HG03175 (cell line): ENCODE data around the gene FN1.
"Not testable (repeated sequence)": the region's sequence is repeated elsewhere in the genome, so short reads cannot be mapped to it uniquely, and the experiment has no call there.

ENCODE experiments used
- ATAC-seq: cut with Tn5 transposase; IDR thresholded peaks from one replicate; pipeline ENCODE4 v1.9.1; 2021; ENCODE audit warnings: mild to moderate bottlenecking, moderate library complexity; ENCODE audit not compliant: unreplicated experiment

Gene FN1

DNA sequence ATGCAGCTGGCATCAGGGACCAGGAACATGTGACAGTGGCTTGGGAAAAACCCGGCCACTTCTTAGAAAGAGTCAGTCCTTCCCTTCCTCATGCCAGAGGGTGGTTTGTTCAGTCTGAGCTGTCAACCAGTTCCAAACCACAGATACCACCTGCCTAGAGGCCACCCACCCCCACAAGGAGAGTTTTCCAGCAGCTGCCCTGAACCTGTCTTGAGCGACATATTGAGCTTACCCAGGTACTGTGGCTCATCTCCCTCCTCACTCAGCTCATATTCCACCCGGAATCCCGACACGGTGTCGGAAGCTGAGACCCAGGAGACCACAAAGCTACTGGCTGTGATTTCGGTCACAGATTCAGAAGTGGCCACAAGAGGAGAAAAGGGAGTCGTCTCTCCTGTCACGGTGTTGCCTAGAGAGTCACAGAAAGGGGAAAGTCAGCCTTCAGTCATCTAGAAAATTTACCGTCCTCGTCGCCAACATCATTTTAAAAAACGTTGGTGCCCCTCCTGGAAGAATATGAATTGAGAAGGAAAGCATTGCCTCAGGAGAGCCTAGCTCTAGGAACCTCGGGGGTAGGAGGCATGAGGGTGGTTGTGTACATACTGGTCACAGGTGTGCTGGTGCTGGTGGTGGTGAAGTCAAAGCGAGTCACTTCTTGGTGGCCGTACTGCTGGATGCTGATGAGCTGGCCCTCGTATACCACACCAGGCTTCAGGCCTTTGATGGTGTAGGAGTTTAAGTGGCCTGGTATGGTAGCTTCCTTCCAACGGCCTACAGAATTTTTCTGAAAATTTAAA lies 26.3 kb downstream of the FN1 start:
- ATAC-seq, result no peak

DNA sequence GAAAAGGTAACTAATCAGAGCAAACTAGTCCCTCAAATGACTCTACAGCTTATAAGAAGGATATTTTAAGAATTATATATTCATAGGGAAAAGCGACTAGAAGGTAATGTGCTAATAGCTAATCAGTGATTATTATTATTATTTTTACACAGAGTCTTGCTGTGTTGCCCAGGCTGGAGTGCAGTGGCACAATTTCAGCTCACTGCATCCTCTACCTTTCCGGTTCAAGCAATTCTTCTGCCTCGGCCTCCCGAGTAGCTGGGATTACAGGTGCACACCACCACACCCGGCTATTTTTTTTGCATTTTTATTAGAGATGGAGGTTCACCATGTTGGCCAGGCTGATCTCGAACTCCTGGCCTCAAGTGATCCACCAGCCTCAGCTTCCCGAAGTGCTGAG lies 27.4 kb downstream of the FN1 start:
- ATAC-seq, result not testable (repeated sequence)

DNA sequence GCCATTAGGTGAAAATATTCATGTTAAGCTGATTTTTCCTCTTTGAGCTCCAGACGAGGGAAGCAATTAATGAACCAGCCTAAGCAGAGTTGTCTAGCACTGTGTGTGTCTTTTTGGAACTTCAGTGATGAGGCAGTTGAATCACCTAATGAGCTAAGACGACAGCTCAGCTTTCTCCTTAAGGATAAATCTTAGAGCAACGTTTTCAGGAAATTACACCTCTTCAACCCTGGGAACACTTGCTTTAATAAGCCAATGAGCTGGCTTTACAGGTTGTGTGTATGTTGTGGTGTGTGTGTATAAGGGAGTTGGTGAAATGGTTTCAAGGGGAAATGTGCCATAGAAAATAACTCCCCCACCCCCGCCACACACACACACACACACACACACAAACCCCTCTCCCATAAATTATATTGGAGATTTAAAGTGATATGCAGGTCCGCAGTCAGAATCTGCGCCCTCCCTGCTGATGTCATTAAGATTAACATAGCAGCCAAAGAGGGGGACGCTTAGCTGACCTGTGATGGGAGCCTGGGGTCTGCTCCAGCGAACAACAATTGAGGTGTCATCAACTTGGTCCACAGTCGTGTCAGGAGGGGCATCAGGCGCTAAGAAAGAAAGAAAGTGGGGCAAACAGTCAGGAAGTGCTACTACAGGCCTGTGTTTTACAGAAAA lies 28.1 kb downstream of the FN1 start:
- ATAC-seq, result no peak

DNA sequence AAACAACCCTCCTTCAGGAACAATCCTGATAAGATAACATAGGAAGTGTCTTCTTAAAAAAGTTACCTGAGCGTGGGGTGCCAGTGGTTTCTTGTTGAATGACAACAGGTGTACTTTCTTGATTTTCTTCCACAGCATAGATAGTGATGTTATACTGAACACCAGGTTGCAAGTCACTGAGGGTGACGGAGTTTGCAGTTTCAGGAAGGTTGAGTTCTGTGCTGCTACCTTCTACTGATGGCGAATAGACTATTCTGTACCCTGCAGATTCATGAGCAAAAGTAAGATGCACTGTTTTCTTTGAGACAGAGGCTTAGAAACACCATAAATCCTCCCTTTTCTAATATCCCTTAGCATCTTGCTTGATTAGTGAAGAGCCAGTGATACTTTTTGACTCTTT lies 28.8 kb downstream of the FN1 start:
- no peak for ATAC-seq

DNA sequence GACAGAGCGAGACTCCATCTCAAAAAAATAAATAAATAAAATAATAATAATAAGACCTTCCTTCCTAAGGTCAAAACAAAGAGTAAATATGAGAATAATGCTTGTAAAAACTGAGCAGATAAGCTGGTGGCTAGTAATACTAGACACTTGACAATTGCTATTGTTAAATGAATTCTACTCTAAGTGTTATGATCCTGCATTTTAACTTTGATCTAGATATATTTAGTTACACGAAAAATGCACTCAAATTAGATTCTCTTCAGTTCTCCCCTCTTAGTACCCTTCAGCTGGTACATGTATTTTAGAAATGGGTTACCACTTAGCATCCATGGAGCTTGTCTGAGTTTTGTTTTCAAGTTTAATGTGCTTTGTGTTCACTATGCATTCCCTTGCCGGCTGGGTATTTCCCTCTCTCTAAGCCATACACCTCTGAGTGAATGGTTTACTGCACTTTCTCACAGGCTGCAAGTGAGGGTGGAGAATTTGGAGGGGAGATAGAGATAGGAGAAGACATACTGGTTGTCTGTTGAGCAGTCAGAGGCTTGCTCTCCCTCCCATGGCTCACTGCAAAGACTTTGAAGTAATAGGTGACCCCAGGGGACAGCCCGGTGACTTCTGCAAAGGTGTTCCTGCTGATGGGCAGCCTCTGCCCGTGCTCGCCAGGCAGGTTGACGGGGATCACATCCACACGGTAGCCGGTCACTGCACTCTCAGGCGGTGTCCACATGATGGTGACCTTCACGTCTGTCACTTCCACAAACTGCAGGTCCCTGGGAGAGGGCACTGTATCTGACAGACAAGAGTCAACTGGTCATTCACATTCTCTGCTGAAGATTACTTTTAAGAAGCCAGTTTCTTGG lies 29.9 kb downstream of the FN1 start:
- no peak for ATAC-seq

DNA sequence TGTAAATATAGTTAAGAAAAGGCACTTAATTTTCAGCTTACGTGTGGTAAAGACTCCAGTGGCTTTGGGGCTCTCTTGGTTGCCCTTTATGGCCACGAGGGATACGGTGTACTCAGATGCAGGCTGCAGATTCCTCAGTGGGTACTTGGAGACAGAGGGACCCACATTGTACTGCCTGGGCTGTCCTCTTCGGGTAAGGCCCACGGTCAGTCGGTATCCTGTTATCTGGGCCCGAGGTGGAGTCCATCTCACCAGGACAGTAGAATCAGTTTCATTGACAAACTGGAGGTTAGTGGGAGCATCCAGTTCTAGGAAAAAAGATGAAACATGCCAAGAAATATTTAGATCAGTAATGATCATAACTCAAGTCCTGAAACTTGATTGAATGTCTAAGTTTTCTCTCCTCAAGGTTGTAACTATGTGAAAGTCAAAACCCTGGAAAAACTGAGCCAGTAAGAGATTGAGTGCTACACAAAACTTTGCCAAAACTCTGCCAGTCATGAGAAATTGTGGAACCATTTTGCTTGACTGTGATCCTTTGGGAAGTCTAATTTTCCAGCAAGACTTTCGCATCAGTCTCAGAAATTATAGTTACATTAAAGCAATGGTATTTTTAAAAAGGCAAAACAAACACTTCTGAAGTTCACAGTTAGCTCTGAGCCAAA lies 31.4 kb downstream of the FN1 start:
- no peak for ATAC-seq

DNA sequence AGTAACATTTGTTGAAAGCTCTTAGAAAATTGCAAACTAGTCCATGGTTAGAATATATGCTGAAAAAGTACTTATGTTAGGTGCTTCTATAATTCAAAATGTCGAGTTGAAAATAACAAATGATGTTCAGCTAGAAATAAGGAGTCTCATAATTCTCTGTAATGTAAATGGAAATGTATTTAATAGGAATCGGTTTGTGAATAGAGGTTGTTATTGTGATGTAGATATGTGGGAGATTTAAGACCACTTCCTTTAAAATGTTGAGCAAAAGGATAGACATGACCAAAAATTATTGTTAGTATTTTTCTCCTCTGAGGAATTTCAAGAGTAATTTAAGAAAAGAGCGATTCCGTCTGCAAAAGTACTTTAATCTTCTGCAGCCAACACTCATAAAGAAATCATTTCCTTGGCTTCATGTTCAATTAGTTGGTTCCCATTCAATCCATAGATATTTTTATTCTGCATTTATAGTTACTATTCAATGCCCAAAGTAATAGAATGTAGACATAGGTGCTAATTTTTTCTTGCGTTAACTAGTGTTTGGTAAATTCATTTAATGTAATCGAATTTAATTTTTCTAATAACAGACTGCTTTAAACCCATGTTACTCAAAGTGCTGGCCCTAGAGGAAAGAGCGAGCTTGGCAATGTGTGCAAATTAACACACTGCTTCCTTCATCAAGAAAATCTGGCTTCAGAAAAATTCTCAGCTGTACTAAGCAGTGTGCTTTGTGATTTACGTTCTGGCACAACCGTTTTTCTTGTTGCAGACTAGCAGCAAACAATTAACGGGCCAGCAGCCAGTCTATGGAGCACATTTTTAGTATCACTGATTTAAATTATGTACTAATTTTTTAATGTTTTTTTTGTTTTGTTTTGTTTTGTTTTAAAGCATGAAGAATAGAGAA lies 32.2 kb downstream of the FN1 start:
- no peak for ATAC-seq

DNA sequence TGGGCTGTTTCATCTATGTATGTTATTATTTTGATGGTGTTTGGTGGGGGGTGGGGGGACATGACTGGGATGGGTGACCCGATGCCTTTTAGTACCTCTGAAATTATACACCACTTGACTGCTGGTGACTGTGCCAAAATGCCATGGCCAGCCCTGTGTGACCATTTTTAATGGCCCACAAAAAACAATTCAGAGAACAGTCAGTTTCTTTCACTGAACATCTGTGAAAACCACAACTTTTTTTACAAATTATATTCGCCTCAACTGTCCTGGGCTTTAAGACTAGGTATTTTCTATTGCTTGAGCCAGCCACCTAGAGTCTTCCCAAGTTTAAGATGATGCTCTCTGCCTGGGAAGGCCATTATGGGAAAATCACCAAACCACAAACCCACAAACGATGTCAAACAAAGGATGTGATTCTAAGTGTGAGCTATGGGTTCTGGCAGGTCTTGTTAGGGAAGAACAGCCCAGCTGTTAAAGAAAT lies 33.9 kb downstream of the FN1 start:
- ATAC-seq, result no peak

DNA sequence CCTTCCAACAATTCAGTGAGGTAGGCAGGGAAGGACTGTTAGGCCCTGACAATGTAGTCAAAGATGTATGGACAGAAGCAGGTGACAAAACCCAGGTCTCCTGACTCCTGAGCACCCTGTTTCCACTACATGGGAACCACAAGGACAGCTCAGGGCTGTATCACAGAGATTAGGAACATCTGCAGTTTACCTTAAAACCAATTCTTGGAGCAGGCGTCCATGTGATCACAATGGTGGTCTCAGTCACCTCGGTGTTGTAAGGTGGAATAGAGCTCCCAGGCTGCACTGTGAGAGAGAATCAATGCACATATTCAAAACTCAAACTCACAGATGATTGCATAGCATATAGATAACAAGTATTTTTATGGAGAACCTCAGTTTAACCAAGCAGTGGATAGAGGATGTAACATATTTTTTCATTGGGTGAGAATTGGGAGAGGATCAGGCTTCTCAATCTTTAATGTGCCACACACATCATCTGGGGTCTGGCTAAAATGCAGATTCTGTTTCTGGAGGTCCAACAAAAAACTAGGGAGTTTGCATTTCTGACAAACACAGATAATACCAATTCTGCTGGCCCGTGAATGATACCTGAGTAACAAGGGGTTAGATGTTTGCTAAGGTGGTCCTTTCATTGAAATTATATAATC lies 36.7 kb downstream of the FN1 start:
- no peak for ATAC-seq

DNA sequence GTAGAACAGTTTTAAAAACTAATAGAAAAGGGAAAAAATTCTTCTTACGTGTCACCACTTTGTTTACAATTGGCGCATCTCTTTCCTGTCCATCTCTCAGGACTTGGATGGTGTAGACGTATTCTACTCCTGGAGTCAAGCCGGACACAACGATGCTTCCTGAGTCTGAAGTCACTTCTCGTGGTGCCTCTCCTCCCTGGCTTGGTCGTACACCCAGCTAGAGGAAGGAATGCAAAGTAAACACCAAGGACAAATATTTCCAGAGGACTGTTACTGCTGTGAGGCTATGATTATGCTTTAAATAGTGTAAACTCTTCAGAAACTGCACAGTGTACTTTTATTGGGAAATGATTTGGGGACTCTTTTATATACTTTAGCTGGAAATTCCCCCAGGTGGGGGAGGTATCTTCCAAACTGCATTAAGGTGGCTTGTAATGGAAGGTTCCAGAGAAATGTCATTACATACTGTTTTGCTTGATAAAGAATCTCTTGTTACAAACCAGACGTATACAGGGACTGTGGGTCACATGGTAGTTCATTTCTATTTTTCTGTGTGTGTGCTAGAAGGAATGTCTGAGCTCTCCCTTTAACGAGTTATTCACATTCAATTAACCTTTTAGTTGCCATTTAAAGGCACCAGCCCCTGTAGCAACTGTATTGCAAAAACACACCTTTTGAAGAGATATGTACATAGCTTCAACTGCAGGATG lies 38.1 kb downstream of the FN1 start:
- no peak for ATAC-seq

DNA sequence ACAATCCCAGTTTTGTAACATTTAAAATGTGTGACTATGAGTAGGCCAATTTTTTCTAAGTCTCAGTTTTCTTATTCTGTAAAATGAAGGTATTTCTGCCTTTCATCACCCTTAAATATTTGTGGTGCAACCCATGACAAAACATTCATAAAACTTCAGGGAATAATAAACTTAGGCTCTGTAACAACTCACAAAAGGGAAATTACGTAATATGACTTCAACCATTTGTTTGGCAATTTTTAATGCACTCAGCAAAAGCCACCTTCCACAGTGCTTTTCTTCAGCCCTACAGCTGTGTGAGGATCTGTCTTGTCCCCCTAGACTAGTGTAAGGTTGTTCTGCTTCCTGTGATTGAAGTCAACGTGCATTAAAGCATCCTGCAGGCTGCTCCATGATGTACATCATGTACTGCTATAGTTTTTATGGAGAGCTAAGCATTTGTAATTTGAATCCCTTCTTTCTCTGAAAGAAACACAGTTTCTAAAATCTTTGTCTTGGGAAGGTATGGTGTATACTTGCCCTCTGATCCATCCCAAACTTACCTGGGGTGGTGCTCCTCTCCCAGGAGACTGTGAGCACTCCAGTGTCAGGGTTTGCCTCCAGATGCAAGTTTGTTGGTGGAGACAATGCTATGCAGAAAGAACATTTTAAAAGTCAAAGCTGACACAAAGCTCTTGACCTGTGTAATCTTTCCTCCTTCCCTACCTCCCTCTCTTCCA lies 39.1 kb downstream of the FN1 start:
- ATAC-seq, result no peak

DNA sequence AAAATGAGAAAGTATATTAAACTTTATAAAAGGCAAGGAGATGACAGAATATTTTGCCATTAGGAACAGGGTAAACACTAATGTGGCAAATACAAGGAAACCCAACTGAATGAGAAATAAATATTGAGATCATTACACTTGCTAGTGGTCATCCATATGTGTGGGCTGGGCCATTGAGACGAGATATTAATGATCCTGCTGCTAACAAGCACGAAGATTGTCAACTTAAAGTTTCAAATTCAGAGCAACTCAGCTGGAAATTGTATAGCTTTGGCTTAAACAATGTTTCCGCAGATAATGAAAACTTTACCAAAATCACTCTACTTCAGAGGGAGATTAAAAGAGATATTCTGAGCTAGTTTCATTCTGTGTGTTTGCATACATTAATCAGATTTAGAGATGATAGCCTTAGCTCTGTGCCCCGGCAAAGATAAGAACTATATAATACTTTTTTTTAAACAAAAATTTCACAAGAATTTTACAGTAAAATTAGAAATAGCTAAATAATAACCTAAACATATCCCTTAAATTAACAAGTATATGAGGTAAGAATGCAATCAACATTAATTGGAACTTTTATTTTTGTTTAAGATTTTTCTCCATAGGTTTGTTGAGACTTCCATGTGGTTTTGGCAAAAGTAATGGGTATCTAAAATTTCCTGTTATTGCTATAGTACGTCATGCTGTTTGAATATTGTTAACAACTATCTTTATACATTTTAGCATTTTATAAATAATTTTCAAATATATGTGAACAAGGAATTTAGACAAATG lies 40.0 kb downstream of the FN1 start:
- no peak for ATAC-seq

DNA sequence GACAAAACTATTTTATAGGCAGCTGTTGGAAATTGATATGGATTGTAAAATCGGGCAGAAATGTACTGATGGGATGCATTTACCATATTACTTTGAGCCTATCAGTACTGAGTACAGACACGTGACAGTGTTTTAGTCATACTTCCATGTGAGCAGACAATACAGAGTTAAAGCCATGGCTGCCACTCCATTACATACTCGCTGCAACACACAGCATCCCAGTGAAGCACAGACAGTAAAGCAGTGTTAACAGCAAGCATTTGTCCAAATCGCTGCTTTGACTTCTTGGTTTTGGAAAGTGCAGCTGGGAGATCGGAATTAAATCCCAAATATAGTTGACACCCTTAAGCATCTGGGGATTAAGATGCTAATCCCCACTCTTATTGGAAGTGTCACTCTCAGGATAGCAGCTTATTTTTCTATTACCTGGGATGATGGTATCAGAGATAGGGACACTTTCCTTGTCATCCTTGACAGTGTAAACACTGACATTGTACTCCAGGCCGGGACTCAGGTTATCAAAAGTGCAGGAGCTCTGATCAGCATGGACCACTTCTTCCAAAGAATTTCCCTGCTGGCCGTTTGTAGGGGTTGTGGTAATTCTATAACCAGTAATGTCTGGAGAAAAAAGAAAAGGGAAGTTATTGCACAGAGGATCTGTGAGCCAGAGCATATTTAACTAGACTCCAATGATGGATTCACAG lies 41.6 kb downstream of the FN1 start:
- no peak for ATAC-seq

DNA sequence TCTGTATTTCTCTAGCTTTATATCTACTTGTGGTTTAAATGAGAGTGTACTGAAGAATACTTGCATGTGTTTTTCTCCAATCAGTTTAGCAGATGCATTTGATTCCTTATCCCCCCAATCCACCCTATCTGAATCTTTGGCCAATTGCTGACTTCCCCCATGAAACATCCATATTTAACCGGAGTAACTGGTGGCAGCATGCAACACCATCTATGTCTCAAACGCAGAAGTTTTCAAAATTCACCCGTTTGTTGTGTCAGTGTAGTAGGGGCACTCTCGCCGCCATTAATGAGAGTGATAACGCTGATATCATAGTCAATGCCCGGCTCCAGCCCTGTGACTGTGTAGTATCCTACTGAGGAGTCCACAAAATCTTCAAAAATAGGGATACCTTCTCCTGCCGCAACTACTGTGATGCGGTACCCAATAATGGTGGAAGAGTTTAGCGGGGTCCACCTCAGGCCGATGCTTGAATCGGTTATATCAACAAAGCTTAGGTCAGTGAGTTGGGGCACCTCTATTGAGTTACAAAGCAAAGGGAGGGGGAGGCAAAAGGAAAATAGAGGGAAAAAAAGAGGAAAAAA lies 43.1 kb downstream of the FN1 start:
- no peak for ATAC-seq

DNA sequence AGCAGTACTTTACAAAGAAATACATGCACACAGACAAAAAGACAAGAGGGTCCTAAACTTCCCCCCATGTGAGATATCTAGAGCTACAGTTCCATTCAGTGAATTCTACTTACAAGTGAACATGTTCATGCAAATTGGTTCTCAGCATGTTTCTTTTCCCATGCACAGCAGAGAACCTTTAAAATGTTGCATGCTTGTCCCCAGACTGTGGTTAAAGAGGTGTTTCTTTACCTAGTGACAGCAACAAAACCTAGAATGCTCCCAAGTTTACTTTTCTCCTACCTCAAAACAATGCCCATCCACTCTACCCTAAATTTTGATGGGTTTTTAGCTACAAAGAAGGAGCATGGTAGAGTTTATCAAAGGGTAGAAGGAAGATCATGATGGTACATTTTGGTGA lies 43.7 kb downstream of the FN1 start:
- ATAC-seq, result no peak

DNA sequence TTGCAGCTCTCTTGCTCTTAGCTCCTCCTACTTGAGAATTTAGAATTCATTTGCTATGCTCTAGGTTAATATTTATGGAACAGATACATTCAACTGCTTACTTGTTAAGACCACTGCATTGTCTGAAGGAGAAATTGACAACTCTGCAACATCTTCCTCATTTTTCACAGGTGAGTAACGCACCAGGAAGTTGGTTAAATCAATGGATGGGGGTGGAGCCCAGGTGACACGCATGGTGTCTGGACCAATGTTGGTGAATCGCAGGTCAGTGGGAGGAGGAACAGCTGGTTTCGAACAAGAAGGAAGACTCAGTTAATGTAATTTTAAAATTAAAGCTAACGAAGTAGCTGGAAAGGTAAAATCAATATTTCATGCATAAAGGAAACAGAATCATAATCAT lies 44.3 kb downstream of the FN1 start:
- ATAC-seq, result no peak

DNA sequence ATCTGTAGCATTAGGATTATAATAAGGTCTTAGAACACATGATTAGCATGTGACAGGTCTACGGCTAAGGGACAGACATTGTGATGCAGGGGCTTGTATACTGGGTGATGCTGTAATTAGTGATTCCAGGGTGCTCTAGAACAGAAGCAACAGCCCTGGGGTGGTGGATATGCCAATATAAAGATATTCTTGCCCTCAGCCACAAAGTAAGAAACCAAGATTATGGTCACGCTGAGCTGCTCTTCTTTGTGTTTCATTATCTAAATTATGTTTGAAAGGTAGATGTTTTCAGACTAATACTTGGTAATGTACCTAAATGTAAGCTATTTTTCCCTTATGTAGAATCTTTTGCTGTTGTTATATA lies 45.3 kb downstream of the FN1 start:
- ATAC-seq, result no peak
